ENCODE data around the gene TBC1D1.

TBC1D1 gene

DNA sequence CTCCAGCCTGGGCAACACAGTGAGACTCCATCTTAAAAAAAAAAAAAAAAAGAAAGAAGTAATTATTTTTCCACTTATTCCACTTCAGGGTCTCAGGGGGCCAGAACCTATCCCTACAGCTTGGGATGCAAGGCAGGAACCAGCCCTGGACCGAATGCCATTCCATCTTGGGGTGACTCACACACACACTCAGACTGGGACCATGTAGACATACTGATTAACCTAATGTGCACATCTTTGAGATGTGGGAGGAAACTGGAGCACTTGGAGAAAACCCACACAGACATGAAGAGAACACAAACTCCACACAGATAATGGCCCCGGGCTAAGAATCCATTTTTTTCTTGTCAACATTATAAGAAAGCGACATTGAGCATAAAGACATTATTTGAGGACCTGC lies 201.8 kb downstream of the TBC1D1 start:
- no peak for DNase-seq (ENCODE audit: extremely low read depth, low read depth)
- TF ChIP-seq, protein P1, sequence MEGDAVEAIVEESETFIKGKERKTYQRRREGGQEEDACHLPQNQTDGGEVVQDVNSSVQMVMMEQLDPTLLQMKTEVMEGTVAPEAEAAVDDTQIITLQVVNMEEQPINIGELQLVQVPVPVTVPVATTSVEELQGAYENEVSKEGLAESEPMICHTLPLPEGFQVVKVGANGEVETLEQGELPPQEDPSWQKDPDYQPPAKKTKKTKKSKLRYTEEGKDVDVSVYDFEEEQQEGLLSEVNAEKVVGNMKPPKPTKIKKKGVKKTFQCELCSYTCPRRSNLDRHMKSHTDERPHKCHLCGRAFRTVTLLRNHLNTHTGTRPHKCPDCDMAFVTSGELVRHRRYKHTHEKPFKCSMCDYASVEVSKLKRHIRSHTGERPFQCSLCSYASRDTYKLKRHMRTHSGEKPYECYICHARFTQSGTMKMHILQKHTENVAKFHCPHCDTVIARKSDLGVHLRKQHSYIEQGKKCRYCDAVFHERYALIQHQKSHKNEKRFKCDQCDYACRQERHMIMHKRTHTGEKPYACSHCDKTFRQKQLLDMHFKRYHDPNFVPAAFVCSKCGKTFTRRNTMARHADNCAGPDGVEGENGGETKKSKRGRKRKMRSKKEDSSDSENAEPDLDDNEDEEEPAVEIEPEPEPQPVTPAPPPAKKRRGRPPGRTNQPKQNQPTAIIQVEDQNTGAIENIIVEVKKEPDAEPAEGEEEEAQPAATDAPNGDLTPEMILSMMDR (IDR thresholded peaks at IDR 0.05; ENCODE audit: low read depth, low read length, missing control alignments), result no peak
- H3K4me3 ChIP-seq (replicated peaks; ENCODE audit: low read depth, low read length), result no peak overlapping the region

DNA sequence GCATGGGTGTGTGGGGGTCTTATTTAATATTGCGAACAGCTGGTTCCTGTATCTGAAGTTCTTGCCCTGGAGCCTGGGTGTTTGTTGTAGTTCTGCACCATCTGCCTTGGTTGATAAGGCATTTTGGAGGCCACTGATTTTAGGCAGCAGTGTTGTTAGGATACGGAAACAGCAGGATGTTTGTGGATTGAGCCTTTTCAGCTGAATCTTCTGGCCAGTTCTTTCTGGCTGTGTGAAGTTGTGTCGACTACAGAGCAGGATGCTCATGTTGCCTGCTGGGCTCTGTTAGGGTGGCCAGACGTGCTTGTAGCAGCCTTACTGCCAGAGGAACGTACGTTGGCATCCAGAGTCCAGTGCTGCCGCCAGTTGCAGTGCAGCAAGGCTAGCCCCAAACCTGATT lies 203.5 kb downstream of the TBC1D1 start:
- DNase-seq (ENCODE audit: extremely low read depth, low read depth), result no peak
- no peak overlapping the region for H3K4me3 ChIP-seq (replicated peaks; ENCODE audit: low read depth, low read length)
- TF ChIP-seq, protein P1 (IDR thresholded peaks at IDR 0.05; ENCODE audit: low read depth, low read length, missing control alignments), result no peak

DNA sequence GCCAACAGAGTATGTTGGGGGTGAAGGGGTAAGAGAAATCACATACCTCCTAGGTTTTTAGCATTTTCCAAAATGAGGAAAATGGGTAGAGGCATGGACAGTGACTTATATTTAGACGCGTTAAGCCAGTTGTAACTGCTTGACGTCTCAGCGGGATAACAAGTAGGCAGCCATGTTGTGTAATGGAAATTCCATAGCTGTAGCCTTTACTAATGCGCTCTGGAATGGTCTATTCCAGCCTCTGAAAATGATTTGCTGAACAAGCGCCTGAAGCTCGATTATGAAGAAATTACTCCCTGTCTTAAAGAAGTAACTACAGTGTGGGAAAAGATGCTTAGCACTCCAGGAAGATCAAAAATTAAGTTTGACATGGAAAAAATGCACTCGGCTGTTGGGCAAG lies 204.8 kb downstream of the TBC1D1 start:
- no peak overlapping the region for H3K4me3 ChIP-seq (replicated peaks; ENCODE audit: low read depth, low read length)
- DNase-seq (ENCODE audit: extremely low read depth, low read depth), result no peak
- TF ChIP-seq, protein P1 (IDR thresholded peaks at IDR 0.05; ENCODE audit: low read depth, low read length, missing control alignments), result no peak

DNA sequence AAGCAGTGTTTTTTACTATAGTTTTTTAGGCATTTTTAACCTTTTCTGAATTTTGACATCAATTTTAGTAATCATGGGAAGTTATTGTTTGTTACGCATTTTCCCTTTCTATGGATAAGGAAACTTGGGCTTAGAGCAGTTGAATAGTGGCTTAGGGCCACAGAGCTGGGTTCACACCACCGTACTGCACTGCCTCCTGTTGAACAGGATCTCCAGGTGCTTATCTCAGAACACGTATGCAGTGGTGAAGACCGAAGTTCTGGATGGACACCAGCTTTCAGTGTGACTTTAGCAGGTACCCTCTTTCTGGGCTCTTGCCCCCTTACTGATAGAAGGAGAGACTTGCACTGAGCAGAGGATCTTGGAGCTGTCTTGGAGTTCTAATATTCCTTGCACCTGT lies 206.9 kb downstream of the TBC1D1 start:
- TF ChIP-seq, protein P1 (IDR thresholded peaks at IDR 0.05; ENCODE audit: low read depth, low read length, missing control alignments), result no peak
- DNase-seq (ENCODE audit: extremely low read depth, low read depth), result no peak

DNA sequence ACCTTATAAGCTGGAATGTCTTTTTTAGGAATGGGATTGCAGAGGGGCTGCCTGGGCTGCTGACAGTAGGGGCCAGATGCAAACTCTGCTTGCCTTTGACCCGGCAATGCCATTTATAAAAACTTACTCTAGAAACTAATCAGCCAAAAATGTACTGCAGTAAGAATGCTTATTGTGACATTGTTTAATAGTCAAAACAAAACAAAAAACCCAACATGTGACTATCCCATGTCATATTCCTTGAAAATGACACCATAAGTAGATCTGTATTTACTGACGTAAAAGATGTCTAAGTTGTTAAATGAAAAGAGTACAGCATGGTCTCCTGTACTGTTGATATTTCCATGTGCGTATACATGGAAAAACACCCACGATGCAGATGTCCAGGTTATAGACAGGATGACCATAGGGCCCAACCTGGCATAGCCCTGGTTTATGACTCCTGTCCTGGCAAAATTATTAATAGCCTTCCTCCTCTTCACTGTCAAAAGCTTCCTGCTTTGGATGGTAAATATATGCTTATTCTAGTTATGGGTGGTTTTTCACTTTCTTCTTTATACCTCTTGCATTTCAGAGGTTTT lies 208.2 kb downstream of the TBC1D1 start:
- no peak for DNase-seq (ENCODE audit: extremely low read depth, low read depth)
- TF ChIP-seq, protein P1 (IDR thresholded peaks at IDR 0.05; ENCODE audit: low read depth, low read length, missing control alignments), result no peak
- H3K4me3 ChIP-seq (replicated peaks; ENCODE audit: low read depth, low read length), result no peak overlapping the region

More for the DNA sequence above, 206.9 kb downstream of the TBC1D1 start:
- no peak overlapping the region for H3K4me3 ChIP-seq (replicated peaks; ENCODE audit: low read depth, low read length)

DNA sequence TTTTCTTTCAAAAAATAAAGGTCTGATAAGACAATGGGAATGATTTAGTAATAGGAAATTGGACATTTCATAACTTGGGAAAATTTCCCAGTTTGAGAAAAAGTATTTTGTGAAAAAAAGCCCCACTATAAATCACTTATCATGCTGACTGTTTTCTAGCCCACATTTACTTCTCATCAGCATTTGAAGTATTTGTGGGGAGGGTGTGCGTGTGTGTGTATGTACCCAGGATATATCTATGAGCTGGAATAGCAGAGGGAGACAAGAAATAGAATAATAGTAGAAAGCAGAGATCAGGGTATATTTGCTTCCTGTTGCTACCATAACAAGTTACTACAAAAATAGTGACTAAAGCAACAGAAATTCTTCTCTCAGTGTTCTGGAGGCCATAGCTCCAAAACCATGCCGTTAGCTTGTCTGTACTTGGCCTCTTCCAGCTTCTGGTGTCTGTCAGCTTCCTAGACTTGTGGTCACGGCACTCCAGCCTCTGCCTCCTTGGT lies 209.1 kb downstream of the TBC1D1 start:
- DNase-seq (ENCODE audit: extremely low read depth, low read depth), result no peak
- TF ChIP-seq, protein P1 (IDR thresholded peaks at IDR 0.05; ENCODE audit: low read depth, low read length, missing control alignments), result no peak
- H3K4me3 ChIP-seq (replicated peaks; ENCODE audit: low read depth, low read length), result no peak overlapping the region
